Suppressor macrophage (primary cell): ENCODE data around the gene RABGAP1L.
"Not testable (repeated sequence)": the region's sequence is repeated elsewhere in the genome, so short reads cannot be mapped to it uniquely, and the experiment has no call there.

Experiments used
- DNase-seq, 4 experiments: peaks; one replicate each; pipeline ENCODE4 v3.0.0-alpha.2; 2020 to 2022

RABGAP1L gene

DNA sequence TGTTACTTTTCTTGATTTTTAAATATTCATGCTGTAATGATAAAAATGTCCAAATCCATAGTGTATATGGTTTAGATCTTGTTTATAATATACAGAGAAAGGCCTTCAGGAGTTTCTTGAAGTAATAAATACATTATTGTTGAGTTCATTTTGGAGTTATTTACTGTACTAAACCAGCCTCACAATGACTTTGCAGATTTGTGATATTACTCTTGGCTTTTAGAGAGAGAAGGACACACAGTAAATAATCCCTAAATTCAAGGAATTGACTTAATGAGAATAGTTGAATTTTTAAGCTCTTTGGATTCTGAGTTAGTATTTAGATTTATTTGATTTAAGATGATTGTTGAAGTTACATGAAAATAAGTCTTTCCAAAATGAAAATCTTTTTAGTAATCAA lies 38.9 kb downstream of the RABGAP1L start:
- no peak for DNase-seq

DNA sequence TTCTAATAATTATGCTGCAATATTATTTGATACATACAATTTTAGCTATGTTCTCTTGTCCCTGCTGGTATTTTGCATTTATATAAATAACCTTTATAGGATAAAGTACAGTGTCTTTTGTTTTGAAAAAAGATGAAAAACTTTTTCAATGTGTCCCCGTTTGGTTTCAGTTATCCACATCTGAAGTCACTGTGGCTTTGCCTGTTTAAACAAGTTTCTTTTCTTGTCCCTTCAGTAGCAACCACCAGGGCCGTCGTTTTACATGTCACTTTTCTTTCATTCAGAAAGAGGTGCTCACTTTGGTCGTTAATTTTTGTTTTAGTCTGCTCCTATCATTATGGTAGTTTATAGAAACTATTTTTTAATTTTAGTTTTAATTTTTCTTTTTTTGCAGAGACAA lies 41.4 kb downstream of the RABGAP1L start:
- no peak for DNase-seq

DNA sequence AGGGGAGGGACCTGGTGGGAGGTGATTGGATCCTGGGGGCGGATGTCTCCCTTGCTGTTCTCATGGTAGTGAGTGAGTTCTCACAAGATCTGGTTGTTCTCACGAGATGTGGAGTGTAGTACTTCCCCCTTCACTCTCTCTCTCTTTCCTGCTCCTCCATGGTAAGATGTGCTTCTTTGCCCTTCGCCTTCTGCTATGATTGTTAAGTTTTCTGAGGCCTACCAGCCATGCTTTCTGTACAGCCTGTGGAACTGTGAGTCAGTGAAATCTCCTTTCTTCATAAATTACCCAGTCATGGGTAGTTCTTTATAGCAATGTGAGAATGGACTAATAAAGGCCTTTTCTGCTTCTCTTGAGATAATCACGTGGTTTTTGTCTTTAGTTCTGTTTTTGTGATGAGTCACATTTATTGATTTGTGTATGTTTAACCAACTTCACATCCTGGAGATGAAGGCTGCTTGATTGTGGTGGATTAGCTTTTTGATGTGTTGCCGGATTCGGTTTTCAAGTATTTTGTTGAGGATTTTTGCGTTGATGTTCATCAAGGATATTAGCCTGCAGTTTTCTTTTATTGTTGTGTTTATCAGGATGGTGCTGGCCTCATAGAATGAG lies 45.5 kb downstream of the RABGAP1L start:
- peak in 3 of 4 experiments; percentile 4 to 28 (median 25) for DNase-seq

DNA sequence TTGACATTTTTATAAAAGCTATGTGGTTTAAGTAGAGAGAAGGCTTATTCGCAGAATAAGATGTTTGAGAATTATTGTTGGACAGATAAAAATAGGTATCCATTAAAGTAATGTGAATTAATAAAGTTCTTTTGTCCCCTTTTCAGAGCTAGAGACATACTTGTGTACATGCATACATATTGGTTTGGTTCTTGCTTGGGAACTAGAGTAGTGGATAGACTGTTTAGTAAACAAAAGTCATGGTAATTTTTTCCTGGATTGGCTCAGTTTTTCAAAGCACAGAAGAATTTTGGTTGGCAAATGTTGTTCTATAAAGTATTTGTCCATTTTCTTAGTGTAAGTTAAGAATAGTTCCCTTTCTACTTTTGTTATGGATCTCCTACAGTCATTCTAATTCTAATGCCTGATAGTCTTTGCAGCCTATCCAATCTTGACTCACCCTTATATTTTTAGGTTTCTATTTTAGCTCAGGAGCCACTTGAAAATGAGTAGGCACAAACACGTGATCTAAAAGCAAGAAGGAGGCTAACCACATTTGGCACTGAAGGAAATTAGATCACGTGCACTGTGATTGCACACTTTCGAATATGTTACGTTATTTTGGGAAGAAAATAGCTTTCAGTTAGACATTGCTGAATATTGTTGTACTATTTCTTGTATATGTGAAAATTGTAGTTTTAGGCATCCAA lies 47.0 kb downstream of the RABGAP1L start:
- peak; percentile 55 to 89 (median 72) for DNase-seq

- no peak for DNase-seq
These were observed 50.2 kb downstream of the RABGAP1L start for GRCh38 chr1:174209347-174210187.

- DNase-seq = no peak
These were observed 52.2 kb downstream of the RABGAP1L start for GRCh38 chr1:174211486-174211885.

DNA sequence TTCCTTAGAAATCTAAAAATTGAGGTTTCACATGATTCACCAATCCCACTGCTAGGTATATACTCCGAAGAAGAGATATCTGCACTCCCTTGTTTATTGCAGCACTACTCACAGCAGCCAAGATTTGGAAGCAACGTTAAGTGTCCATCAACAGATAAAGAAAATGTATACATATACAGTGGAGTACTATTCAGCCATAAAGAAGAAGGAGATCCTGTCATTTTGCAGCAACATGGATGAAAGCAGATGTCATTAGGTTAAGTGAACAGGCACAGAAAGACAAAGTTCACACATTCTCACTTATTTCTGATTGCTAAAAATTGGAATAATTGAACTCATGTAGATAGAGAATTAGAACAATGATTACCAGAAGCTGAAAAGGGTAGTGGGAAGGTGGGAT lies 56.4 kb downstream of the RABGAP1L start:
- DNase-seq = no peak

DNA sequence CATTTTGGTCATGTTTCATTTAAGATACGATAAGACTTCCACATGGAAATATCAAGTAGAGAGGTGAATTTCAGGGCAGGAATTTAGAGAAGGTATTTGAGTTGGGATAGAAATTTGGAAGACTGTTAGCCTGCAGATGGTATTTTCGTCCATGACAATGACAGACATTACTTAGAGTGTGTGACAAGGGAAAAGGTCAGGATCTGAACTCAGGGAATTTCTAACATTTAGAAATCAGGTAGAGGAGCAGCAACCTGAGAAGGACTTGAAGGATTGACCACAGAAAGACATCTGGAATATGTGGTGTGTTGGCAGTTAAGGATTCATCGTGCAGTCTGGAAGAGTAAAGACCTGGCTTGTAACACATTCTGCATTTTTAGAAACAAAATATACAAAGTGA lies 57.9 kb downstream of the RABGAP1L start:
- no peak for DNase-seq

DNA sequence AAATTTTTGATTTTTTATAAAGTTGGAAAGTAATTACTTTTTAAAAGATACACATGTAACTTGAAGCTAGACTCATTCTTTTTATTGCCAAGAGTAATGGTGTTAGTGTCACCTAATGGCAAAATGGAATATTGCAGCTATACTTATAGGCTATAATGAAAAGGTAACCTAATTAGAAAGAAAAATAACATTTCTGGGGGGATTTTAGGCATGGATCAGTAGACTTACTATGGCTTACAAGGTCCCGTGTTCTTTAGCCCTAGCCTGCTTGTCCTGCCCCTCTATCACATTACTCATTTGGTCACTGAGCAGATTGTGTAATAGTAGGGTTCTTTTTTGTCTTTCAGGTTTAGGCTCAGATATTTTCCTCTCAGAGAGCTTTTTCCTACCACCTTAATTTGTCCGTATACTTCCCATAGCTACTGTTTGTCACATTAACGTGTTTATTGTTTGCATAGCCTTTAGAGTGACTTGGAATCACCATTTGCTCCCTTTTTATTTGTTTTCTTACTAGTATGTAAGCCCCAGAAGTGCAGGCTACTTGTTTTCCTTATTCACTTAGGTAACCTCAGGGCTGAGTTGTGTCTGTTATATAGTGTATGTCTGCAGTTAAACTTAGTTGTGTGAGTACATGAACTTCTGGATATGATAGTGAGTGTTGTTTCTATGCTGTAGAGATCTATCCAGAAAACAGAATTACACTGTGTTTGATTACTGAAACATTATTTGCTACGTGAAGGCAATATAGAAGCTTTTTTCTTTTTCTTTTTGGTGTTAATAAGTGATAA lies 58.7 kb downstream of the RABGAP1L start:
- peak in 3 of 4 experiments; percentile 44 to 61 (median 47) for DNase-seq

DNA sequence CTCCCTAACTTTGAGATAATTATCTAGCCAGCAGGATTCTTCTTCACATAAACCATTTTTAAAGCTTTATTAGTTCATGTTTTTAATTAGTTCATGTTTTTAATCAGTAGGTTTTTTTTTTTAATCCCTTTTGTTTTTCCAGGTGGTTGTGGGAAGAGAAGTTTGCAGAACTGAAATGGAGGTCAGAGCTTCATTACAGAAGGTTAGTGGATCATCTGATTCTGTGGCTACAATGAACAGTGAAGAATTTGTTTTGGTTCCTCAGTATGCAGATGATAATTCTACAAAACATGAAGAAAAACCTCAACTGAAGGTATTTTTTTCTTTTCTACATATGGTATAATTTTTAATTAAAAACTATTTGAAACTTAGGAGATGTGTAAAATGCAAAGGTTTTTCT lies 59.7 kb downstream of the RABGAP1L start:
- DNase-seq = no peak

DNA sequence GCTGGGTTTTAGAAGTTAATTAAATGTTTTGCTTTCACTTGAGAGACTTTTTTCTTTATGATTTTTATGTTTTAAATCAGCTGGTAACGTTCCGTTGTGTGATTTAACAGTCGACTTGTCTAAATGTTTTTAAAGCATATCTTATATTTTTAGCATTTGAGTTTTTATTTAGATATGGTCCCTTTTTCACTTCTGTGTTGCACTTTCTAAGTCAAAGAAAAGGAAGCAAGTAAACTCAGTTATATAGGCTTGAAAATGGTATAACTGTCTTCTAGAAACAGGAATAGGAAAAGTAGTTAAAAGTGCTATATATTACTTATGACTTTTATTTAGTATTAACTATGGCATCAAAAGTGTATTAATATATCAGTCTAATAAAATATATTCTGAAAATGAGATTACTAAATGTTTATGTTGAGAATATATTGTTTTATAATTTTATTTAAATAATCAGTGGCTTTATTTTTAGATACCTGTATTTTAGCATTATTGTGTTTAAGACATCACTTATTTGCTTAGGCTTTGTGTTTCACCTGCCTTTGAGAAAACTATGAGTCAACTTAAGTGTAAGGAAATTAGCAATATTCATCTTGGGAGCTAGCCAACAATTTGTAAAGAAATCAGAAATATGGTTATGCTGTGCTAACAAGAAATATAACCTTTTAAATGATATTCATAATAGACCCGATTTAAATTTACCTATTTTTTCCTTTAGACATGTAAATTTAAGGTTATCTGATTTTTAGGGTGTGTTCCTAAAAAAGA lies 60.5 kb downstream of the RABGAP1L start:
- DNase-seq = no peak

DNA sequence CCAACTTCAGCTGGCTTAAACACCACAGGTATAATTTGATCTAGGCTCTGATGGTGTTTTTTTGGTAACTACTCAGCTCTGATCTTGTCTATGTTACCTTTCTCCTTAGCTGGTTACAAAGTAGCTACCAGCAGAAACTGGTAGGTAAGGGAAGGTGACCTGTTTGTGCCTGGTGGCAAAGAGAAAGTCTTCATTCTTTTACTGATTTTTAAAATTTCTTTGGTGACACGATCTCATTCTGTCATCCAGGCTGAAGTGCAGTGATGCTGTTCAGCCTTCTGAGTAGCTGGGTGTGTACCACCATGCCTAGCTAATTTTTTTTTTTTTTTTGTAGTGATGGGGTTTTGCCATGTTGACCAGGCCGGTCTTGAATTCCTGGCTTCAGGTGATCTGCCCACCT lies 62.4 kb downstream of the RABGAP1L start:
- no peak for DNase-seq

- DNase-seq = no peak
These were observed 63.0 kb downstream of the RABGAP1L start for GRCh38 chr1:174222166-174222949.

GRCh38 chr1:174224641-174225040 lies 65.3 kb downstream of the RABGAP1L start:
- DNase-seq = no peak

DNA sequence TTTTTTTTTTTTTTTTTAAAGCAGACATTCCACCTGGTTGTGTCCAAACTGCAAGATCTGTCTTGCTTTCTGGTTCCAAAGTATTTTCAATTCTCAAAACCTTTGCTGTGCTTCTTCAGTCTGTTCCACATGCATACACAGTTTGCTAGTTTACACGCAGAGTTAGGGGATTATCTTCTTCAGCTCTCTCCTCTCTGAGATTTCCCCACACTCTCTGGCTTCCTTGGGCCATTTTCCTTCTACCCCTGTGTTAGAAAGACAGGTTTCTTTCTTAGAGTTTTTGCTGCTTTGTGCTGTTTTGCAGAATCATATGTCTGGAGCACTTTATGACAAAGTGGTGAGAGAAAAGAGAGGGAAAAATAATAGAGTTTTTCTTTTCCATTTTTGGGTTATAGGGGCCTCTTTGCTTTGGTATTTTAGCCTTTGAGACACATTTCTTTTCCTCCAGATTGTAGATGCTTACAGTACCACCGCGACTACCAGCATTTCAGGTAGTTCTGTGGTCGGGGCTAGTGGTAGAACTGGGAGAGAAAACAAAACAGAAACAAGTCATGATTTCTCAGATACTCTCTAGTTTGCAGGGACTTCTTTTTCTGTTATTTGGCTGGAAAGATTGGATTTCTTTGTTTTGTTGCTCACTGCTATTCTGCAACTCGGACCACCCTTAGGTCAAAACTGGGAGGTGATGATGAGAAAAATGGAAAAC lies 66.3 kb downstream of the RABGAP1L start:
- DNase-seq = no peak

- DNase-seq = no peak
These were observed 71.1 kb downstream of the RABGAP1L start for GRCh38 chr1:174230399-174230798.

- no peak for DNase-seq
These were observed 73.4 kb downstream of the RABGAP1L start for GRCh38 chr1:174232761-174233160.

DNA sequence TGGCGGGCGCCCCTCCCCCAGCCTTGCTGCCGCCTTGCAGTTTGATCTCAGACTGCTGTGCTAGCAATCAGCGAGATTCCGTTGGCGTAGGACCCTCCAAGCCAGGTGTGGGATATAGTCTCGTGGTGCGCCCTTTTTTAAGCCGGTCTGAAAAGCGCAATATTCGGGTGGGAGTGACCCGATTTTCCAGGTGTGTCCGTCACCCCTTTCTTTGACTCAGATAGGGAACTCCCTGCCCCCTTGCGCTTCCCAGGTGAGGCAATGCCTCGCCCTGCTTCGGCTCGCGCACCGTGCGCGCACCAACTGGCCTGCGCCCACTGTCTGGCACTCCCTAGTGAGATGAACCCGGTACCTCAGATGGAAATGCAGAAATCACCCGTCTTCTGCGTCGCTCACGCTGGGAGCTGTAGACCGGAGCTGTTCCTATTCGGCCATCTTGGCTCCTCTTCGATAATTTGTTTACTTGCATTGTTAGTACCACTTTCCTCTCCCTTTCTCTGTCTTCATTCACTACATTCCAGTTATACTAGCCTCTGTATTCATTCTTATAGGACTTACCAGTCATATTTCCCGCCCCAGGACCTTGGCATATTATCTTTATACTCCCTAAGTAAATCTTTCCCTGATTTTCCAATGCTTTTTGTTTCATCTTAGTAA lies 79.7 kb downstream of the RABGAP1L start:
- DNase-seq = not testable (repeated sequence)

- no peak for DNase-seq
These were observed 80.2 kb downstream of the RABGAP1L start for GRCh38 chr1:174239541-174239940.

DNA sequence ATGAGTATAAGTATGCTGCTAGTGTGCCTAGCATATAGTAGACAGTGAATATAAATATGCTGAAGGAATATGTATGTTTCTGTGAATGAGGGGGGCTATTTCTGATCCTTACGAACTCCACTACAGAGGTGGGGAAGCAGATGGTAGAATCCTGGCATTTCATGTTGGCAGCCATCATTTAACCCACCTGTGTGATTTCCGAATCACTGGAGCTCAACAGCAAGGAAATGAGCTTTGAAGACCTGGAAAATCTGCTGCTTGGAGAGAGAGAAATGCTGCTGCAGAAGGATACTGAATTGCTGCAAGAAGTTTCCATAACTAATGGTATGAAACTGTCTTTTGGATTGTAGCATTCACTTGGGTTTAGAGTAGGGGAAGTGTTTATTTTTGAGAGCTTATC lies 83.5 kb downstream of the RABGAP1L start:
- DNase-seq = no peak
